Measurements from ENCODE around the gene NASP. TPM values are rescaled to one million over a fixed set of nuclear protein-coding genes. Genes with fewer than 3 reads are reported as not detected.

Gene NASP
- total RNA-seq, 3 donors from 2014 or later: 83.4 to 96.7 (median 91.0) TPM

- no peak for DNase-seq (ENCODE audit: low spot score in 2 of 2)
- Histone ChIP-seq H3K4me1 (no peaks in the 10 kb centered on the region), H3K36me3 (no peaks in the 10 kb centered on the region), H3K4me3 (no peak overlapping the region), H3K27me3 (no peaks in the 10 kb centered on the region), H3K9me3 (no peaks in the 10 kb centered on the region), H3K27ac (no peak overlapping the region)
- TF ChIP-seq CTCF (IDR thresholded peaks at IDR 0.05): no peak
- intact Hi-C loops (cut with DNase I; ENCODE audit: low total_unique reads): no loop called here
Measured at GRCh38 chr1:45570631-45571030, 13.2 kb upstream of the NASP start.

GRCh38 chr1:45573231-45573804, 10.5 kb upstream of the NASP start:
- no peaks in the 10 kb centered on the region for H3K9me3 ChIP-seq
- no peaks in the 10 kb centered on the region for H3K36me3 ChIP-seq
- DNase-seq (ENCODE audit: low spot score in 2 of 2): no peak
- intact Hi-C loops (cut with DNase I; ENCODE audit: low total_unique reads): no loop called here
- no peaks in the 10 kb centered on the region for H3K27me3 ChIP-seq
- no peak overlapping the region for H3K27ac ChIP-seq
- no peaks in the 10 kb centered on the region for H3K4me1 ChIP-seq
- no peak overlapping the region for H3K4me3 ChIP-seq
- no peak for TF ChIP-seq POLR2A (IDR thresholded peaks at IDR 0.05)
- no peak for TF ChIP-seq CTCF (IDR thresholded peaks at IDR 0.05)
- no peak for TF ChIP-seq POLR2AphosphoS5 (IDR thresholded peaks at IDR 0.05)

DNA sequence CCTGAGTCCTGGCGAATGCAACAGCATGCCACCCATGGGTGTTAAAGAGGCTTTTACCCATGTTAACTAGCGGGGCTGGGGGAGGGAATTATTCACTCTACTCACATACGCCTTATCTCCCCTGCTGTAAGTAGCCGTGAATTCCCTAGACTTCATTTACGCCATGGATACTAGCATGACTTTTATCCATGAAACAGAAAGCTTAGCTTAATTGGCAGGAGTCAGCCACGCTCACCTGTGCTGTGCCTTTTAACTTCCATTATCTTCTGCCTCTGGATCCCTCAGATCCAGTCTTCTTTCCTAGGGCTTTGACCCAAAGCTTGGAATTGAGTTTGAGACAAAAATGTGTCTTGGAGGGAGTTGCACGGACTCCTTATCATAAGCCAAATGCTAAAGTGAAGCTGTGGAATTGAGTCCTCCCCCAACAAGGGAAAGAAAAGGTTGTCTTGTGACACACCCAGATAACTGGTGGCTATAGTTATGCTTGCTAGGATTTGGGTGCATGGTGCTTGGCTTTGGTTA, 9.7 kb upstream of the NASP start:
- Histone ChIP-seq H3K36me3 (no peaks in the 10 kb centered on the region), H3K4me1 (no peaks in the 10 kb centered on the region), H3K27ac (no peak overlapping the region), H3K4me3 (no peak overlapping the region), H3K9me3 (no peaks in the 10 kb centered on the region), H3K27me3 (no peaks in the 10 kb centered on the region)
- DNase-seq (ENCODE audit: low spot score in 2 of 2): no peak
- TF ChIP-seq POLR2A (IDR thresholded peaks at IDR 0.05) (no peak), CTCF (IDR thresholded peaks at IDR 0.05) (no peak), POLR2AphosphoS5 (IDR thresholded peaks at IDR 0.05) (no peak)
- intact Hi-C loops (cut with DNase I; ENCODE audit: low total_unique reads): no loop called here

GRCh38 chr1:45583264-45583665, 576 bp upstream of the NASP start:
- intact Hi-C loops (cut with DNase I; ENCODE audit: low total_unique reads): loop anchor here (10.0 kb wide), 1 partner anchor 102 kb away; the partner anchor contains the start of genes GPBP1L1 and TMEM69
- TF ChIP-seq POLR2AphosphoS5 (IDR thresholded peaks at IDR 0.05) (no peak), CTCF (IDR thresholded peaks at IDR 0.05) (no peak), POLR2A (IDR thresholded peaks at IDR 0.05) (no peak)
- H3K9me3 ChIP-seq: no peaks in the 10 kb centered on the region
- H3K36me3 ChIP-seq: no peaks in the 10 kb centered on the region
- no peaks in the 10 kb centered on the region for H3K27me3 ChIP-seq
- peaks cover 0 to 7% of the 10 kb centered on the region in 2 donors for H3K4me1 ChIP-seq
- H3K27ac ChIP-seq: peak overlapping the region; percentile 93 to 96
- peak overlapping the region; percentile 93 to 99 (median 98) for H3K4me3 ChIP-seq
- DNase-seq (ENCODE audit: low spot score in 2 of 2): peak; percentile 95 to 96

DNA sequence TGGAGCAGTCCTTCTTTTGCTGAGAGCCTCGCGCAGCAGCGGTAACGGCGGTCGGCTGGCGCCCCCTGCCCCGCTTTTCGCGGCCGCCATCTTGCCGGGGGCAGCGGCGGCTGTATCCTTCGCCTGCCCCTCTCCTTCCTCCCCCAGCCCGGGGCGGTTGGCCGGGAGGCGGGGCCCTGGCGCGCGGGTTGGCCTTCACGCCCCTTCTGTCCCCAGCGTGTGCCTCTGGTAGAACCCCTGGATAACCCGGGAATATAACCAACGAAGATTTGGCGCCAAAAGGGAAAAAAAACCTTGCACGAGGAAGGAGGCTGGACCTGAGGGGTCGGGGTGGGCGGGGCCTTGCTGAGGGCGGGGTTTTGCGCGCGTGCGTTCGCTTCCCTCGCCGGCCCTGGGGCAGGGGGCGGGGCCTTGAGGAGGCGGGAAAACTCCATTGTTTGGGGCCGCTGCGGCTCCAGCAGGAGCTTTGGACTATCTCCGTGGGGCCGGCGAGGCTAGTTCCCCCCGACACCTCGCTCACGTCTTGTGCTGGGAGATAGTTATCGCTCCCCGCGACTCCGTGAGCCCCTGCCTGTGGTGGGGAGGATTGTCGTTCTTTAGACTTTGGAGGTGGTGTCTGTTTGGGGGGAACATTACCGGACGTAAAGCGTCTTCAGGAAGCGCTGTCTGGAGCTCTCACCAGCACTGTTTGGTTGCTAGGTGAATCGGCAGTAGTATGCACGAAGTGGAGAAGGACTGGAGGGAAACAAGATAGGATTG, 689 bp downstream of the NASP start:
- H3K9me3 ChIP-seq: no peaks in the 10 kb centered on the region
- H3K27me3 ChIP-seq: no peaks in the 10 kb centered on the region
- H3K27ac ChIP-seq: peak overlapping the region; percentile 93 to 96
- peaks cover 0 to 7% of the 10 kb centered on the region in 2 donors for H3K4me1 ChIP-seq
- TF ChIP-seq POLR2AphosphoS5 (IDR thresholded peaks at IDR 0.05) (peak in 2 of 3 donors; percentile 51 to 76), POLR2A (IDR thresholded peaks at IDR 0.05) (no peak)
- intact Hi-C loops (cut with DNase I; ENCODE audit: low total_unique reads): loop anchor here (10.0 kb wide), 1 partner anchor 100 kb away; the partner anchor contains the start of genes GPBP1L1 and TMEM69
- peak overlapping the region; percentile 93 to 99 (median 98) for H3K4me3 ChIP-seq
- no peaks in the 10 kb centered on the region for H3K36me3 ChIP-seq
- peak; percentile 82 to 91 for DNase-seq (ENCODE audit: low spot score in 2 of 2)
